ENCODE results near the gene SDK1. TPM values are rescaled to one million over a fixed set of nuclear protein-coding genes. Genes with fewer than 3 reads are reported as not detected.
A peak's percentile ranks its signal among the peaks of the same experiment; 100 is the strongest.

SDK1 gene
- total RNA-seq, 1 donor from 2014 or later, result 0.26 TPM

- FAIRE-seq (no peak), DNase-seq (ENCODE audit: low read depth) (no peak)
- Histone ChIP-seq H3K27me3 (ENCODE audit: control insufficient read depth, insufficient read depth, low read length) (no peaks in the 10 kb centered on the region), H3K36me3 (ENCODE audit: control insufficient read depth, insufficient read depth, low read length) (no peaks in the 10 kb centered on the region), H3K4me3 (ENCODE audit: low read depth, low read length) (no peak overlapping the region)
- TF ChIP-seq CTCF (IDR thresholded peaks at IDR 0.05; ENCODE audit: insufficient read depth, low read length, severe bottlenecking), result no peak
These were observed 35.7 kb upstream of the SDK1 start for GRCh38 chr7:3265388-3265787.

- Histone ChIP-seq H3K4me3 (ENCODE audit: low read depth, low read length) (no peak overlapping the region), H3K27me3 (ENCODE audit: control insufficient read depth, insufficient read depth, low read length) (no peaks in the 10 kb centered on the region), H3K36me3 (ENCODE audit: control insufficient read depth, insufficient read depth, low read length) (no peaks in the 10 kb centered on the region)
- FAIRE-seq (no peak), DNase-seq (ENCODE audit: low read depth) (no peak)
- TF ChIP-seq CTCF (IDR thresholded peaks at IDR 0.05; ENCODE audit: insufficient read depth, low read length, severe bottlenecking), result no peak
These were observed 34.8 kb upstream of the SDK1 start for GRCh38 chr7:3266240-3266639.

- TF ChIP-seq CTCF (IDR thresholded peaks at IDR 0.05; ENCODE audit: insufficient read depth, low read length, severe bottlenecking), result no peak
These were observed 32.9 kb upstream of the SDK1 start for GRCh38 chr7:3267966-3268690.

GRCh38 chr7:3270362-3270761 lies 30.7 kb upstream of the SDK1 start:
- H3K36me3 ChIP-seq (ENCODE audit: control insufficient read depth, insufficient read depth, low read length), result no peaks in the 10 kb centered on the region
- FAIRE-seq (no peak), DNase-seq (ENCODE audit: low read depth) (no peak)
- no peak for TF ChIP-seq CTCF (IDR thresholded peaks at IDR 0.05; ENCODE audit: insufficient read depth, low read length, severe bottlenecking)
- H3K4me3 ChIP-seq (ENCODE audit: low read depth, low read length), result no peak overlapping the region
- no peaks in the 10 kb centered on the region for H3K27me3 ChIP-seq (ENCODE audit: control insufficient read depth, insufficient read depth, low read length)

More at GRCh38 chr7:3267966-3268690, 32.9 kb upstream of the SDK1 start:
- FAIRE-seq, result peak; percentile 23
- Histone ChIP-seq H3K27me3 (ENCODE audit: control insufficient read depth, insufficient read depth, low read length) (no peaks in the 10 kb centered on the region), H3K4me3 (ENCODE audit: low read depth, low read length) (no peak overlapping the region), H3K36me3 (ENCODE audit: control insufficient read depth, insufficient read depth, low read length) (no peaks in the 10 kb centered on the region)
- DNase-seq (ENCODE audit: low read depth), result peak; percentile 91

- FAIRE-seq, result no peak
- Histone ChIP-seq H3K27me3 (ENCODE audit: control insufficient read depth, insufficient read depth, low read length) (no peaks in the 10 kb centered on the region), H3K4me3 (ENCODE audit: low read depth, low read length) (no peak overlapping the region), H3K36me3 (ENCODE audit: control insufficient read depth, insufficient read depth, low read length) (no peaks in the 10 kb centered on the region)
- no peak for DNase-seq (ENCODE audit: low read depth)
- TF ChIP-seq CTCF (IDR thresholded peaks at IDR 0.05; ENCODE audit: insufficient read depth, low read length, severe bottlenecking), result no peak
These were observed 29.8 kb upstream of the SDK1 start for GRCh38 chr7:3271298-3271697.

GRCh38 chr7:3272691-3273141 lies 28.3 kb upstream of the SDK1 start:
- Histone ChIP-seq H3K27me3 (ENCODE audit: control insufficient read depth, insufficient read depth, low read length) (no peaks in the 10 kb centered on the region), H3K36me3 (ENCODE audit: control insufficient read depth, insufficient read depth, low read length) (no peaks in the 10 kb centered on the region), H3K4me3 (ENCODE audit: low read depth, low read length) (no peak overlapping the region)
- no peak for TF ChIP-seq CTCF (IDR thresholded peaks at IDR 0.05; ENCODE audit: insufficient read depth, low read length, severe bottlenecking)
- DNase-seq (ENCODE audit: low read depth) (peak; percentile 86), FAIRE-seq (peak; percentile 97)
